Bronchial epithelial cell (primary cell): Measurements from ENCODE around the gene DCP2. TPM values are rescaled to one million over a fixed set of nuclear protein-coding genes. Genes with fewer than 3 reads are reported as not detected.
A peak's percentile ranks its signal among the peaks of the same experiment; 100 is the strongest.

Source experiments
- DNase-seq: peaks from one replicate; pipeline ENCODE4 v3.0.0-alpha.2; 2010; ENCODE audit warnings: low read depth
- FAIRE-seq: peaks from 2 replicates; lab custom pipeline; 2011; peaks lifted over from hg19 to GRCh38; lab: Jason Lieb, UNC
- H3K27me3 ChIP-seq: 2 replicates; pipeline ENCODE4 v1.5.1; 2011; ENCODE audit warnings: low read length; ENCODE audit not compliant: control insufficient read depth, insufficient read depth
- H3K36me3 ChIP-seq: 2 replicates; pipeline ENCODE4 v1.5.1; 2011; ENCODE audit warnings: low read length; ENCODE audit not compliant: control insufficient read depth, insufficient read depth
- H3K4me3 ChIP-seq: 2 replicates; pipeline ENCODE4 v1.5.1; 2011; ENCODE audit warnings: mild to moderate bottlenecking, low read depth, low read length, control low read depth
- total RNA-seq: library from RNA; depleted of rRNA; stranded (reverse); fragments of >200 nt; gene quantifications from 2 replicates; pipeline ENCODE4 v1.2.1, GENCODE V29; 2014
- TF ChIP-seq, protein P1 (sequence below): IDR thresholded peaks from 2 replicates; pipeline ENCODE4 v1.5.1; 2011; ENCODE audit warnings: mild to moderate bottlenecking, moderate library complexity, low read length, control low read depth, inconsistent platforms; ENCODE audit not compliant: insufficient read depth, severe bottlenecking

Gene DCP2
- total RNA-seq = 22.0 and 24.0 TPM in 2 replicates

DNA sequence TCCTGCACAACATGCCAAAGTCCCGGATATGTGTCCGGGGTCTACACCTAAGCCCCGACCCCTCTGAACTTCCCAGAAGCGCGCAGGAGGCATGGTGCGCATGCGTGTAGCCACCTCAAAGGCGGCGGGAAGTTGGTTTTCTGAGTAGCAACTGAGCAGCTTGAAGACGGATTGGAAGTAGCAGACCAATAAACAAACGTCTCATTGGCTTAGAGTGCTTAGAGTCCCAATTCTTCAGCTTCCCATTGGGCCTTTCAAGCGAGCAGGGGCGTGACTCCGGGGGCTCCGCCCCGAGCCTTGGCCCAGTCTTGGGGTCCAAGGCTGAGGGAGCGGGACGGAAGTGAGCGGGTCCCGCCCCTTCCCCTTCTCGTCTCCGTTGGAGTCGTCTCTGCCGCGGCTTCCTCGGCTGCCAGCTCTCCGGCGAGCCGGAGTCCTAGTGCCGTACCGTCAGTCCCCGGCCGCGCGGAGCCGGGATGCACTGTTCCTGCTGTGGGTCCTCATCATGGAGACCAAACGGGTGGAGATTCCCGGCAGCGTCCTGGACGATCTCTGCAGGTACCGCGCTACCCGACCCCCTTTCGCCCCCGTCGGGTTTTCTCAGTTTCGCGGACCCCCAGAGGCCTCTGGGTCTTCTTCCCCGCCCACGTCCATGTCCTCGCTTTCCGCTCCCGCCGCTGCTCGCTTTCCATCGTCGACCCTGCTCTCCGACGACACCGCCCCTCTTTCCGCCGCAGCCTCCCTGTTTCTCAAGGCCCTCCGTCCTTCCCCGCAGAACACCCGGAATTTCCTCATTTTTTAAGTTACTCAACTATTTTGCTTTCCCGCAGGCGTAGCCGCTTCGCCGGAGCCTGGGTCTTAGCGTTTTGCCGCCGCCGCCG is at the start of gene DCP2:
Gene DCP2, plus strand, starts transcription at position 367 of the 878 bp plus-strand sequence. Its CDS starts 136 bp downstream, at position 503.
- Histone ChIP-seq H3K27me3 (no peaks in the 10 kb centered on the region), H3K36me3 (peaks cover 1% of the 10 kb centered on the region), H3K4me3 (peak within 1 kb of the TSS; percentile 95)
- DNase-seq = peak; percentile 99
- TF ChIP-seq, protein P1, sequence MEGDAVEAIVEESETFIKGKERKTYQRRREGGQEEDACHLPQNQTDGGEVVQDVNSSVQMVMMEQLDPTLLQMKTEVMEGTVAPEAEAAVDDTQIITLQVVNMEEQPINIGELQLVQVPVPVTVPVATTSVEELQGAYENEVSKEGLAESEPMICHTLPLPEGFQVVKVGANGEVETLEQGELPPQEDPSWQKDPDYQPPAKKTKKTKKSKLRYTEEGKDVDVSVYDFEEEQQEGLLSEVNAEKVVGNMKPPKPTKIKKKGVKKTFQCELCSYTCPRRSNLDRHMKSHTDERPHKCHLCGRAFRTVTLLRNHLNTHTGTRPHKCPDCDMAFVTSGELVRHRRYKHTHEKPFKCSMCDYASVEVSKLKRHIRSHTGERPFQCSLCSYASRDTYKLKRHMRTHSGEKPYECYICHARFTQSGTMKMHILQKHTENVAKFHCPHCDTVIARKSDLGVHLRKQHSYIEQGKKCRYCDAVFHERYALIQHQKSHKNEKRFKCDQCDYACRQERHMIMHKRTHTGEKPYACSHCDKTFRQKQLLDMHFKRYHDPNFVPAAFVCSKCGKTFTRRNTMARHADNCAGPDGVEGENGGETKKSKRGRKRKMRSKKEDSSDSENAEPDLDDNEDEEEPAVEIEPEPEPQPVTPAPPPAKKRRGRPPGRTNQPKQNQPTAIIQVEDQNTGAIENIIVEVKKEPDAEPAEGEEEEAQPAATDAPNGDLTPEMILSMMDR = no peak
- peak; percentile 95 for FAIRE-seq

DNA sequence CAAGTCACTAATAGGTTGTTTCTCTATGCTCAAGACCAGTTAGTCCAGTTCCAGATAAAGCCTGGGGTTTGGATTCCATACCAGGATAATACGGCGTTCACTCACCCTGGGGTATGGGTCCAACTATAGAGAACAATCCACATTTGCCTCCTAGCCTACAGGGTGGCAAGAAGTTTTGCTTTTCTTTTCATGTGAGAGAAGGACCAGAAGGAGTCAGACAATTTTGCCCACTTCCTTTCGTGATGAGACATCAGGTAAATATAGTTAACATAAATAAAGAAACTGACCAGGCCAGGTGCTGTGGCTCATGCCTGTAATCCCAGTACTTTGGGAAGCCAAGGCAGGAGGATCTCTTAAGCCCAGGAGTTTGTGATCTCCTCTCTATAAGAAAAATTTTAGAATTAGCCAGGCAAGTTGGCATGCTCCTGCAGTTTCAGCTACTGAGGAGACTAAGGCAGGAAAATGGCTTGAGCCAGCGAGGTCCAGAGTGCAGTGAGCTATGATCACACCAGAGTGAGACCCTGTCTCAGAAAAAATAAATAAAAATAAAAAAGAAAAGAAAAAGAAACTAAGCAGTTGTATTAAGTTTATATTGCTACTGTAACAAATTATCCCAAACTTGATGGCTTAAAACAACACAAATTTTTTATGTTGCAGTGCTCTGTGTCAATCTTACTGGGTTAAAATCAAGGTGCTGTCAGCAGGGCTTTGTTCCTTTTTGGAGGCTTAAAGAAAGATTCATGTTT is 47.1 kb upstream of the DCP2 start:
- TF ChIP-seq, protein P1 = no peak

DNA sequence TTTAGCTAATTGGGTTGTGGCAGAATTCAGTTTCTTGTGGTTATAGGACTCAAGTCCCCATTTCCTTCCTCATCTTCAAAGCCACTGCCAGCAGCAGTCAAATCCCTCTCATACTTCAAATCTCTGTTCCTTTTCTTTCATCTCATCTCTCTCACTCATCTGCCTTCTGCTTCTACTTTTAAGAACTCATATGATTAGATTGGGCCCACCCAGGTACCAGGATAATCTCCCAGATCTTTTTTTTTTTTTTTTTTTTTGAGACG is 46.6 kb upstream of the DCP2 start:
- DNase-seq = no peak
- TF ChIP-seq, protein P1 = no peak
- H3K36me3 ChIP-seq = no peaks in the 10 kb centered on the region
- H3K27me3 ChIP-seq = no peaks in the 10 kb centered on the region
- H3K4me3 ChIP-seq = no peak overlapping the region
- FAIRE-seq = no peak

More for the DNA sequence above, 47.1 kb upstream of the DCP2 start:
- FAIRE-seq = no peak
- DNase-seq = no peak
- H3K36me3 ChIP-seq = no peaks in the 10 kb centered on the region
- H3K27me3 ChIP-seq = no peaks in the 10 kb centered on the region
- H3K4me3 ChIP-seq = no peak overlapping the region

DNA sequence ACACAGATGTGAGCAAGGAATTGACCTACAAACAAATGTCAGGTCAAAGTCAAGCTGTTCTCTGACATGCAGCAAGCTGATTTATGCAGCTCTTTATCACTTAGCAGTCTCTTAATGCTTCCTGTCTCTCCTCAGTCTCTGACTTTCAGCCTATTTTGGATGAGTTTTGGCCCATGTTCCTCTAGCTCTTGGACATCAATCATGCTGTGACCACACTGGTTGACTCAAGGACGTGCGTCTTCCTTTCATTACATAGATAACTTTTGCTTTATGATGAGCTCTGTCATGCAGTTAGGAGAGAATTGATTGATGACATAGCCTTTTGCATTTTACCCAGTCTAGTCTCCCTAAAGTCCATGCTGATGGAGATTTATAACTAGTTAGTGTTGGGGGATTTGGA is 45.1 kb upstream of the DCP2 start:
- DNase-seq (no peak), FAIRE-seq (no peak)
- TF ChIP-seq, protein P1 = no peak
- no peaks in the 10 kb centered on the region for H3K36me3 ChIP-seq
- H3K27me3 ChIP-seq = no peaks in the 10 kb centered on the region
- H3K4me3 ChIP-seq = no peak overlapping the region

DNA sequence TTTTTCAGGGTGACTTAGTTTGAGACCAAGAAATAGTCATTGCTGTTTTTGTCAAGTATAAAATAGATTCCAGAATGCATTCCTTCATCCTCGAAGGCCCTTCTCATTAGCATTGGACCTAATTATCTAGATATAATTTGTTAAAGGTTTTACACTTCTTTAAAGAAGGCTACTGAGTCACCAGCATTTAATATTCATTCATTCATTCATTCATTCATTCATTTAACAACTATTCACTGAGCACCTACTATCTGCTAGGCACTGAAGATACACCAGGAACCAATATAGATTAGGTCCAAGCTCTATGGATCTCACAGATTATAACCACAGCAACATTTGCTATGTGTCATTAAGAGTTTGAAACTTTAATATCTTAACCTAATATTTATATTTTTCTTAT is 43.5 kb upstream of the DCP2 start:
- no peaks in the 10 kb centered on the region for H3K27me3 ChIP-seq
- H3K4me3 ChIP-seq = no peak overlapping the region
- no peaks in the 10 kb centered on the region for H3K36me3 ChIP-seq
- no peak for DNase-seq
- TF ChIP-seq, protein P1 = no peak
- FAIRE-seq = no peak
